ENCODE data around the gene MAML3.
A peak's percentile ranks its signal among the peaks of the same experiment; 100 is the strongest.

The MAML3 gene

DNA sequence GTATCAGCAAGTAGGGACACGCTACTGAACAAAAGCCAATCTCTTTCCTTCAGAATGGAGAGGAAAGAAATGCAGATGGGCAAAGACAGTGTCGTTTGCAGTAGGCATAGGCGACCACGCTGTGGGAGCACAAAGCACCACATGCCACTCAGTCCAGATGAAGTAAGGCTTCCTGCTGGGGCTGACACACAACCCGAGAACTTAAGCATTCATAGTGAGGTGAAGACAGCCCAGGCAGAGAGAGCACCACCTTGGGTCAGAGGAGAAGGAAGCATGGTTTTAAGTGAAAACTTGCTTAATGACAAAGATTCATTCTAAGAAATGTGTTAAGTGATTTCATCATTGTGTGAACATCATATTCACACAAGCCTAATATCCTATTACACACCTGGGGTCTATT, 249.6 kb downstream of the MAML3 start:
- H3K4me3 ChIP-seq (replicated peaks; ENCODE audit: insufficient read depth, low read length) = no peak overlapping the region
- TF ChIP-seq POLR2AphosphoS5 (IDR thresholded peaks at IDR 0.05; ENCODE audit: low read depth) (no peak), REST (IDR thresholded peaks at IDR 0.05; ENCODE audit: insufficient replicate concordance, low read depth) (no peak), GABPA (IDR thresholded peaks at IDR 0.05; ENCODE audit: low read depth) (no peak), SPI1 (IDR thresholded peaks at IDR 0.05; ENCODE audit: borderline replicate concordance, low read depth) (no peak), CTCF (IDR thresholded peaks at IDR 0.05; ENCODE audit: insufficient read depth, low read length) (no peak)

DNA sequence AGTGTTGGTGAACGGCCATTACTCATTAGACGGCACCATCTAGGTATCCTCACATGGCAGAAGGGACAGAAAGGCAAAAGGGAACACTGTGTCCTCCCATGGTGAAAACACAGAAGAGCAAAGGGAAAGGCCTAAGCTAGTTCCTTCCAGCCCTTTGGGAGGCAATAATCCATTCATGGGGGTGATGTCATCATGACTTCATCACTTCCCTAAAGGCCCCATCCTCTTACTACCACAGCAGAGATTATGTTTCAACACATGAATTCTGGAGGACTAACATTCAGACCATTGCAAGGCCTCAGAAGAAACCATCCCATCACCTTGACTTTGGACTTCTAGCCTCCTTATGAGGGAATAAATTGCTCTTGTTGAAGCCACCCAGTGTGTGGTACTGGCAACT, 250.1 kb downstream of the MAML3 start:
- H3K4me3 ChIP-seq (replicated peaks; ENCODE audit: insufficient read depth, low read length) = no peak overlapping the region
- H3K27ac ChIP-seq (replicated peaks) = no peak overlapping the region
- no peaks in the 10 kb centered on the region for H3K27me3 ChIP-seq (ENCODE audit: insufficient read depth, poor library complexity, severe bottlenecking)
- no peak for TF ChIP-seq CTCF (IDR thresholded peaks at IDR 0.05; ENCODE audit: insufficient read depth, low read length)
- TF ChIP-seq SPI1 (IDR thresholded peaks at IDR 0.05; ENCODE audit: borderline replicate concordance, low read depth) = peak; percentile 10; the same call in 1 of the 2 replicates
- TF ChIP-seq GABPA (IDR thresholded peaks at IDR 0.05; ENCODE audit: low read depth) = no peak
- no peak for TF ChIP-seq POLR2AphosphoS5 (IDR thresholded peaks at IDR 0.05; ENCODE audit: low read depth)
- TF ChIP-seq REST (IDR thresholded peaks at IDR 0.05; ENCODE audit: insufficient replicate concordance, low read depth) = no peak
- DNase-seq (ENCODE audit: low read depth in 1 of 2, low spot score in 1 of 2) = peak; percentile 19 to 43

More for the DNA sequence above, 249.6 kb downstream of the MAML3 start:
- no peak for DNase-seq (ENCODE audit: low read depth in 1 of 2, low spot score in 1 of 2)
- H3K27me3 ChIP-seq (ENCODE audit: insufficient read depth, poor library complexity, severe bottlenecking) = no peaks in the 10 kb centered on the region
- no peak overlapping the region for H3K27ac ChIP-seq (replicated peaks)

- TF ChIP-seq CTCF (IDR thresholded peaks at IDR 0.05; ENCODE audit: insufficient read depth, low read length) (no peak), GABPA (IDR thresholded peaks at IDR 0.05; ENCODE audit: low read depth) (no peak), POLR2AphosphoS5 (IDR thresholded peaks at IDR 0.05; ENCODE audit: low read depth) (no peak), REST (IDR thresholded peaks at IDR 0.05; ENCODE audit: insufficient replicate concordance, low read depth) (no peak), SPI1 (IDR thresholded peaks at IDR 0.05; ENCODE audit: borderline replicate concordance, low read depth) (no peak)
- Histone ChIP-seq H3K27me3 (ENCODE audit: insufficient read depth, poor library complexity, severe bottlenecking) (no peaks in the 10 kb centered on the region), H3K4me3 (replicated peaks; ENCODE audit: insufficient read depth, low read length) (no peak overlapping the region), H3K27ac (replicated peaks) (no peak overlapping the region)
- DNase-seq (ENCODE audit: low read depth in 1 of 2, low spot score in 1 of 2) = no peak
Observed at GRCh38 chr4:139902321-139903320, 251.4 kb downstream of the MAML3 start.

Measured in HL-60 (cell line).